IMR-90 (cell line): Measurements from ENCODE around the gene LEKR1. TPM values are rescaled to one million over a fixed set of nuclear protein-coding genes. Genes with fewer than 3 reads are reported as not detected.
A peak's percentile ranks its signal among the peaks of the same experiment; 100 is the strongest.

Source experiments
- ATAC-seq: fragments of 200-7000 bp; cut with Tn5 transposase; 2 replicates; pipeline ENCODE4 v1.9.1; 2020; ENCODE audit warnings: low read depth, mild to moderate bottlenecking, moderate library complexity
- BruUV-seq: library from RNA; stranded (reverse); fragments of 400-500 nt; replicated peaks from 2 replicates; lab custom pipeline; 2021; lab: Mats Ljungman, UMichigan
- CTCF ChIA-PET: fragments of 300-600 bp; formaldehyde crosslinking; extraction: SDS; loops from one replicate; lab custom pipeline; 2021; ENCODE audit warnings: antibody characterized with exemption; lab: Yijun Ruan, JAX
- POLR2A ChIA-PET: fragments of 300-600 bp; sonication (Branson Sonifier 250); formaldehyde crosslinking; loops from one replicate; lab custom pipeline; 2022; ENCODE audit warnings: antibody characterized with exemption; ENCODE audit not compliant: unreplicated experiment; lab: Charles Lee
- DNase-seq: peaks from one replicate; pipeline ENCODE4 v3.0.0; 2013
- H2AFZ ChIP-seq: replicated peaks from 2 replicates; pipeline ENCODE3; 2013; ENCODE audit warnings: low read length, mild to moderate bottlenecking; ENCODE audit not compliant: poor library complexity
- H2AK5ac ChIP-seq: 2 replicates; pipeline ENCODE4 v1.6.1; 2013; ENCODE audit warnings: low read depth, low read length, inconsistent platforms
- H2AK9ac ChIP-seq: replicated peaks from 2 replicates; pipeline ENCODE3; 2013; ENCODE audit warnings: mild to moderate bottlenecking, low read depth, low read length, moderate library complexity; ENCODE audit not compliant: poor library complexity
- H2BK120ac ChIP-seq: 2 replicates; pipeline ENCODE4 v1.6.1; 2013; ENCODE audit warnings: low read depth, low read length, inconsistent platforms
- H2BK15ac ChIP-seq: 3 replicates; pipeline ENCODE4 v1.6.1; 2013; ENCODE audit warnings: low read depth, low read length, inconsistent platforms
- H2BK20ac ChIP-seq: 2 replicates; pipeline ENCODE4 v1.6.1; 2013; ENCODE audit warnings: low read depth, mild to moderate bottlenecking, inconsistent platforms, low read length, moderate library complexity
- H2BK5ac ChIP-seq: 2 replicates; pipeline ENCODE4 v1.6.1; 2013; ENCODE audit warnings: mild to moderate bottlenecking, low read depth, low read length, inconsistent platforms; ENCODE audit not compliant: poor library complexity, severe bottlenecking
- H3K14ac ChIP-seq: replicated peaks from 2 replicates; pipeline ENCODE4 v1.6.1; 2013; ENCODE audit warnings: low read depth, low read length, inconsistent platforms
- H3K18ac ChIP-seq: 2 replicates; pipeline ENCODE4 v1.6.1; 2013; ENCODE audit warnings: low read depth, low read length, control low read depth
- H3K23ac ChIP-seq: 2 replicates; pipeline ENCODE4 v1.6.1; 2013; ENCODE audit warnings: low read depth, low read length, inconsistent platforms
- H3K27ac ChIP-seq: 2 replicates; pipeline ENCODE4 v1.5.1; 2013; ENCODE audit warnings: mild to moderate bottlenecking, control low read depth, low read length; ENCODE audit not compliant: insufficient read depth
- H3K27me3 ChIP-seq: 2 replicates; pipeline ENCODE4 v1.6.1; 2013; ENCODE audit warnings: low read length; ENCODE audit not compliant: control insufficient read depth, insufficient read depth
- H3K36me3 ChIP-seq: 2 replicates; pipeline ENCODE4 v1.6.1; 2013; ENCODE audit warnings: low read length, mixed read lengths; ENCODE audit not compliant: control insufficient read depth, insufficient read depth
- H3K4ac ChIP-seq: 2 replicates; pipeline ENCODE4 v1.6.1; 2013; ENCODE audit warnings: low read depth, low read length, inconsistent platforms
- H3K4me1 ChIP-seq: 2 replicates; pipeline ENCODE4 v1.6.1; 2013; ENCODE audit warnings: low read length, mixed read lengths; ENCODE audit not compliant: control insufficient read depth, insufficient read depth
- H3K4me2 ChIP-seq: 2 replicates; pipeline ENCODE4 v1.6.1; 2013; ENCODE audit warnings: low read depth, mild to moderate bottlenecking, control low read depth, low read length, moderate library complexity
- H3K4me3 ChIP-seq: 2 replicates; pipeline ENCODE4 v1.5.1; 2013; ENCODE audit warnings: low read depth, mild to moderate bottlenecking, control low read depth, low read length, moderate library complexity; ENCODE audit not compliant: insufficient read depth
- H3K56ac ChIP-seq: 2 replicates; pipeline ENCODE4 v1.6.1; 2013; ENCODE audit warnings: low read length, inconsistent platforms; ENCODE audit not compliant: insufficient read depth; ENCODE audit errors: extremely low read depth
- H3K79me1 ChIP-seq, 2 experiments: 2 replicates each; pipeline ENCODE4 v1.6.1; 2013; ENCODE audit warnings: low read length in 2 of 2, inconsistent platforms in 1 of 2, low read depth in 1 of 2
- H3K9ac ChIP-seq: 2 replicates; pipeline ENCODE4 v1.6.1; 2013; ENCODE audit warnings: low read depth, low read length, control low read depth
- H3K9me1 ChIP-seq: 2 replicates; pipeline ENCODE4 v1.6.1; 2013; ENCODE audit warnings: low read length, inconsistent platforms; ENCODE audit not compliant: insufficient read depth
- H3K9me3 ChIP-seq: 2 replicates; pipeline ENCODE4 v1.6.1; 2013; ENCODE audit warnings: low read length; ENCODE audit not compliant: control insufficient read depth, insufficient read depth
- H4K20me1 ChIP-seq: 2 replicates; pipeline ENCODE4 v1.6.1; 2013; ENCODE audit warnings: low read length, inconsistent platforms; ENCODE audit not compliant: insufficient read depth
- H4K5ac ChIP-seq: 2 replicates; pipeline ENCODE4 v1.6.1; 2013; ENCODE audit warnings: mild to moderate bottlenecking, low read depth, low read length, control low read depth
- H4K8ac ChIP-seq, 2 experiments: 2 replicates each; pipeline ENCODE4 v1.6.1; 2013; ENCODE audit warnings: low read depth in 2 of 2, low read length in 2 of 2, control low read depth in 1 of 2, inconsistent platforms in 1 of 2
- H4K91ac ChIP-seq: 2 replicates; pipeline ENCODE4 v1.6.1; 2013; ENCODE audit warnings: low read depth, low read length, inconsistent platforms; ENCODE audit not compliant: insufficient read depth
- MXI1 ChIP-seq: IDR thresholded peaks from 2 replicates; pipeline ENCODE4 v1.6.1; 2012; ENCODE audit warnings: low read depth, mild to moderate bottlenecking, low read length, moderate library complexity, borderline replicate concordance
- WGBS, 2 experiments: methylation state at CpG; one replicate each; pipeline versions ENCODE4 v1.1.5 to v1.1.7; 2013; ENCODE audit warnings: missing lambda C conversion rate in 2 of 2; ENCODE audit not compliant: insufficient read length in 1 of 2; ENCODE audit errors: extremely low coverage in 2 of 2; 5-methylcytosine and 5-hydroxymethylcytosine counted together
- dilution Hi-C: fragments of 300-500 bp; cut with HindIII; formaldehyde crosslinking; loops from one replicate; pipeline ENCODE4 v1.14.3; 2018; ENCODE audit warnings: low sequenced_read_pairs; ENCODE audit not compliant: unreplicated experiment
- in situ Hi-C: fragments of 300-500 bp; cut with MboI; formaldehyde crosslinking; loops from 3 replicates; pipeline ENCODE4 v1.14.3; 2019; ENCODE audit warnings: low sequenced_read_pairs, inconsistent platforms, mixed read lengths
- intact Hi-C: fragments of 100-400 bp; cut with micrococcal nuclease; formaldehyde crosslinking; loops from 2 replicates; pipeline ENCODE4 v1.10.0; 2022
- polyA plus RNA-seq, 3 experiments: library from polyadenylated mRNA; depleted of rRNA; stranded (reverse); fragments of >200 nt; gene quantifications; 2 replicates each; pipeline ENCODE4 v1.2.3, GENCODE V29; 2012; ENCODE audit warnings: low replicate concordance in 1 of 3
- total RNA-seq: library from RNA; depleted of rRNA; stranded (reverse); fragments of >200 nt; gene quantifications from 2 replicates; pipeline ENCODE4 v1.2.3, GENCODE V29; 2012

The LEKR1 gene
- total and polyA plus RNA-seq, 2 of the 4 experiments (the other 2 are of a cell fraction), result 0.19 to 0.36 TPM

GRCh38 chr3:157064402-157064801 is 238.2 kb downstream of the LEKR1 start:
- Histone ChIP-seq H2AK9ac (no peak overlapping the region), H3K4me3 (no peak overlapping the region), H3K23ac (no peak overlapping the region), H3K56ac (no peak overlapping the region), H3K4me1 (peaks cover 9% of the 10 kb centered on the region), H3K18ac (no peak overlapping the region), H2BK5ac (no peak overlapping the region), H3K9ac (no peak overlapping the region), H4K5ac (no peak overlapping the region), H3K4me2 (no peak overlapping the region), H2AFZ (peak overlapping the region; percentile 17), H3K14ac (no peak overlapping the region), H3K9me1 (peaks cover 12% of the 10 kb centered on the region; the same call in 1 of the 2 replicates), H3K27ac (no peak overlapping the region), H3K27me3 (no peaks in the 10 kb centered on the region), H2BK120ac (no peak overlapping the region), H2BK15ac (no peak overlapping the region), H2AK5ac (no peak overlapping the region), H4K91ac (no peak overlapping the region), H3K79me1 (no peaks in the 10 kb centered on the region), H2BK20ac (no peak overlapping the region), H4K20me1 (no peaks in the 10 kb centered on the region), H4K8ac (no peak overlapping the region), H3K36me3 (no peaks in the 10 kb centered on the region), H3K9me3 (no peaks in the 10 kb centered on the region), H3K4ac (no peak overlapping the region; the same call in 1 of the 2 replicates)
- no peak for DNase-seq
- in situ Hi-C loops, result no loop called here
- WGBS, 2 experiments, result 71% methylated on average over 2 of the region's 7 CpGs; no CpG with 5 or more reads in 1 of the 2 experiments
- no peak for ATAC-seq
- no peak for TF ChIP-seq MXI1
- no TSS peak for BruUV-seq
- ChIA-PET POLR2A (no interaction called here), CTCF (no interaction called here)
- intact Hi-C loops, result no loop called here
- dilution Hi-C loops, result no loop called here
